ENCODE measurements around the gene SCN11A.

DNA sequence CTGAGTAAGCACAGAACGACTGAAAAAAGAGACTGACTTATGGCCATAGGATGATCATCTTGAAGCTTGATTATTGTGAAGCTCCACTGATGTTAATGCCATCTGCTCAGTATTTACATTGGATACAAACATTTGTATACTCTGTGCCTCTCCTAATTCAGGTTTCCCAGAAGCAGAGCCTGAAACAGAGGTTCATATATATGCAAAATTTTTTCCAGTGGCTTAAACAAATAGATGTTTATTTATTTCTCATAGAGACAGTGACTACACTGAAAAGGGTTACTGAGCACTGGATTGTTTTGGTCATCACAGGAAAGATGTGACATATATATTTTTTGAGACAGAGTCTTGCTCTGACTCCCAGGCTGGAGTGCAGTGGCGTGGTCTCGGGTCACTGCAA, 36.3 kb downstream of the SCN11A start:
- TF ChIP-seq, protein P1, sequence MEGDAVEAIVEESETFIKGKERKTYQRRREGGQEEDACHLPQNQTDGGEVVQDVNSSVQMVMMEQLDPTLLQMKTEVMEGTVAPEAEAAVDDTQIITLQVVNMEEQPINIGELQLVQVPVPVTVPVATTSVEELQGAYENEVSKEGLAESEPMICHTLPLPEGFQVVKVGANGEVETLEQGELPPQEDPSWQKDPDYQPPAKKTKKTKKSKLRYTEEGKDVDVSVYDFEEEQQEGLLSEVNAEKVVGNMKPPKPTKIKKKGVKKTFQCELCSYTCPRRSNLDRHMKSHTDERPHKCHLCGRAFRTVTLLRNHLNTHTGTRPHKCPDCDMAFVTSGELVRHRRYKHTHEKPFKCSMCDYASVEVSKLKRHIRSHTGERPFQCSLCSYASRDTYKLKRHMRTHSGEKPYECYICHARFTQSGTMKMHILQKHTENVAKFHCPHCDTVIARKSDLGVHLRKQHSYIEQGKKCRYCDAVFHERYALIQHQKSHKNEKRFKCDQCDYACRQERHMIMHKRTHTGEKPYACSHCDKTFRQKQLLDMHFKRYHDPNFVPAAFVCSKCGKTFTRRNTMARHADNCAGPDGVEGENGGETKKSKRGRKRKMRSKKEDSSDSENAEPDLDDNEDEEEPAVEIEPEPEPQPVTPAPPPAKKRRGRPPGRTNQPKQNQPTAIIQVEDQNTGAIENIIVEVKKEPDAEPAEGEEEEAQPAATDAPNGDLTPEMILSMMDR (conservative IDR thresholded peaks at IDR 0.05) = no peak
- no peak for TF ChIP-seq EZH2 (IDR thresholded peaks at IDR 0.05; ENCODE audit: low read depth)
